Brain microvascular endothelial cell (primary cell): ENCODE results near the gene PTPRD.
A peak's percentile ranks its signal among the peaks of the same experiment; 100 is the strongest.

Experiments used
- DNase-seq: peaks from one replicate; pipeline ENCODE4 v3.0.0-alpha.2; 2020
- H3K27ac ChIP-seq: fragments of 250-450 bp; sonication (Bioruptor Pico); 2 replicates; pipeline ENCODE4 v1.5.1; 2020; ENCODE audit warnings: mild to moderate bottlenecking, moderate library complexity
- H3K27me3 ChIP-seq: fragments of 250-450 bp; sonication (Bioruptor Pico); replicated peaks from 2 replicates; pipeline ENCODE4 v1.5.1; 2020; ENCODE audit warnings: mild to moderate bottlenecking
- H3K36me3 ChIP-seq: fragments of 250-450 bp; sonication (Bioruptor Pico); replicated peaks from 2 replicates; pipeline ENCODE4 v1.5.1; 2020; ENCODE audit warnings: mild to moderate bottlenecking
- H3K4me3 ChIP-seq: 2 replicates; pipeline ENCODE4 v1.5.1; 2011; ENCODE audit warnings: low read depth, mild to moderate bottlenecking, control low read depth, low read length, moderate library complexity
- CTCF ChIP-seq: IDR thresholded peaks from 2 replicates; pipeline ENCODE4 v1.5.1; 2011; ENCODE audit warnings: low read depth, mild to moderate bottlenecking, moderate library complexity, low read length, control low read depth, inconsistent platforms; ENCODE audit errors: missing control alignments
- in situ Hi-C: cut with HindIII; loops from 2 replicates; pipeline ENCODE4 v1.10.0; 2017; ENCODE audit warnings: low sequenced_read_pairs, low pct_ligation_motif_present

PTPRD gene

GRCh38 chr9:10134266-10134665 lies 478.5 kb downstream of the PTPRD start:
- in situ Hi-C loops: no loop called here
- Histone ChIP-seq H3K36me3 (no peaks in the 10 kb centered on the region), H3K27ac (no peak overlapping the region), H3K27me3 (no peaks in the 10 kb centered on the region), H3K4me3 (no peak overlapping the region)
- DNase-seq: no peak
- no peak for TF ChIP-seq CTCF

GRCh38 chr9:10130061-10130675 lies 482.6 kb downstream of the PTPRD start:
- H3K27me3 ChIP-seq: no peaks in the 10 kb centered on the region
- in situ Hi-C loops: no loop called here
- H3K27ac ChIP-seq: peak overlapping the region; percentile 57
- no peaks in the 10 kb centered on the region for H3K36me3 ChIP-seq
- H3K4me3 ChIP-seq: no peak overlapping the region
- TF ChIP-seq CTCF: no peak
- no peak for DNase-seq

GRCh38 chr9:10127867-10128266 lies 484.9 kb downstream of the PTPRD start:
- H3K4me3 ChIP-seq: no peak overlapping the region
- TF ChIP-seq CTCF: no peak

DNA sequence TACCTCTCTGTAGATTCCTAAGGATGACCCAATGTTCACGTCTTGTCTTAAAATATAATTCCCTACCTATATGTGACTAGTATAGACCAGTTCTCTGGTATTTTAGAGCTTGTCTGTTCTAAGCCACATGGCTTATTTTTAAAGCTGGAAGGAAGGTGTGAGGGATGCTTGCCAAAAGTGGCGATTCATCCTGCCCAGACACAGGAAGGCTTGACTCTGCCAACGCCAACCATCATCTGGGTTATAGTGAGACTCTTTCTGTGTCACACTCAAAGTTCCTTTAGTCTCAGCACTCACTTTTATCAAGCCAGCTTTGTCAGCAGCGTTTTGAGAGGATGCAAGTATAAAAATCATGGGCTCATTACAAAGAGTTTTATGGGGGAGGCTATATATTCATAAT lies 500.0 kb downstream of the PTPRD start:
- no peaks in the 10 kb centered on the region for H3K36me3 ChIP-seq
- H3K4me3 ChIP-seq: no peak overlapping the region
- TF ChIP-seq CTCF: no peak
- in situ Hi-C loops: no loop called here
- no peaks in the 10 kb centered on the region for H3K27me3 ChIP-seq
- no peak overlapping the region for H3K27ac ChIP-seq
- DNase-seq: no peak

More at GRCh38 chr9:10127867-10128266, 484.9 kb downstream of the PTPRD start:
- Histone ChIP-seq H3K36me3 (no peaks in the 10 kb centered on the region), H3K27ac (no peak overlapping the region), H3K27me3 (no peaks in the 10 kb centered on the region)
- no peak for DNase-seq
- in situ Hi-C loops: no loop called here

DNA sequence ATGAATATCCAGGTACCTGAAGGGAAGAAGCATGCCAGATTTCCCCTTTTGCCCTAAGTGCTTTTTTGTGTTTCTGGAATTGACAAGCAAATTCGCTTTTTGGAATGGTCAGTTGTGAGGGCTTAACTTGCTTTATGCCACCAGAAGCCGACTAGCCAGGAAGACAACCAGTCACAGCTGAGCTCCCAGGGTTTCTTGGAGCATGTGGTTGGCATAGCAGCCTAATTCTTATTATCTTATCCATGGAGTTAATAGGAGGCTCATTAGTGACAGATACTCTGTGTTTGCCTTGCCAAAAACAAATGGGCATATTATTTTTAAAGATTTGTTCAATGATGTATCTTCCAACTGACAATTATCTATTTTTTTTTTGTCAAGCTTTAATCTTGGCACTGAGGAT lies 500.7 kb downstream of the PTPRD start:
- no peaks in the 10 kb centered on the region for H3K27me3 ChIP-seq
- no peak for TF ChIP-seq CTCF
- H3K4me3 ChIP-seq: no peak overlapping the region
- no peaks in the 10 kb centered on the region for H3K36me3 ChIP-seq
- DNase-seq: no peak
- H3K27ac ChIP-seq: no peak overlapping the region
- in situ Hi-C loops: no loop called here

DNA sequence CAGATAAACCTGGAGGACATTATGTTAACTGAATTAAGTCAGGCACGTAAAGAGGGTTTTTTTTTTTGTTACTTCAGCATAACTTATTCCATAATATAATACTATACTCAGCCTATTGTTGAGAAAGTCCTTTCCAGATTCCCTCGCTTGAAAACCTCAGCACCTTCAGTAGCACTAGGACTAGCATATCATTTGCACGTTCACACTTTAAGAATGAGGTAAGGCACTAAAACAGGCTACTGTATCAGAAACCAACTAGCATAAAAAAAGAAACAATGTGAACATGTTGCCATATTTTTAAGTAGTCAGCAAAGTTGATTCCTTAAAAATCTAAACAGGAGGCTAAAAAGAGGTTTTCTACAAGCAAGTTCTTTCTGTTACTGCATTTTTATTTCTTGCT lies 504.0 kb downstream of the PTPRD start:
- no peaks in the 10 kb centered on the region for H3K27me3 ChIP-seq
- no peak overlapping the region for H3K27ac ChIP-seq
- DNase-seq: no peak
- in situ Hi-C loops: no loop called here
- TF ChIP-seq CTCF: no peak
- no peaks in the 10 kb centered on the region for H3K36me3 ChIP-seq
- H3K4me3 ChIP-seq: no peak overlapping the region
